Nucleus accumbens (tissue), 56 donors: Measurements from ENCODE around the gene THTPA.

Source experiments
- DNase-seq, 56 donors: peaks; one replicate each; lab custom pipeline; 2025; lab: John Stamatoyannopoulos, UW

Gene THTPA, protein sequence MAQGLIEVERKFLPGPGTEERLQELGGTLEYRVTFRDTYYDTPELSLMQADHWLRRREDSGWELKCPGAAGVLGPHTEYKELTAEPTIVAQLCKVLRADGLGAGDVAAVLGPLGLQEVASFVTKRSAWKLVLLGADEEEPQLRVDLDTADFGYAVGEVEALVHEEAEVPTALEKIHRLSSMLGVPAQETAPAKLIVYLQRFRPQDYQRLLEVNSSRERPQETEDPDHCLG

DNA sequence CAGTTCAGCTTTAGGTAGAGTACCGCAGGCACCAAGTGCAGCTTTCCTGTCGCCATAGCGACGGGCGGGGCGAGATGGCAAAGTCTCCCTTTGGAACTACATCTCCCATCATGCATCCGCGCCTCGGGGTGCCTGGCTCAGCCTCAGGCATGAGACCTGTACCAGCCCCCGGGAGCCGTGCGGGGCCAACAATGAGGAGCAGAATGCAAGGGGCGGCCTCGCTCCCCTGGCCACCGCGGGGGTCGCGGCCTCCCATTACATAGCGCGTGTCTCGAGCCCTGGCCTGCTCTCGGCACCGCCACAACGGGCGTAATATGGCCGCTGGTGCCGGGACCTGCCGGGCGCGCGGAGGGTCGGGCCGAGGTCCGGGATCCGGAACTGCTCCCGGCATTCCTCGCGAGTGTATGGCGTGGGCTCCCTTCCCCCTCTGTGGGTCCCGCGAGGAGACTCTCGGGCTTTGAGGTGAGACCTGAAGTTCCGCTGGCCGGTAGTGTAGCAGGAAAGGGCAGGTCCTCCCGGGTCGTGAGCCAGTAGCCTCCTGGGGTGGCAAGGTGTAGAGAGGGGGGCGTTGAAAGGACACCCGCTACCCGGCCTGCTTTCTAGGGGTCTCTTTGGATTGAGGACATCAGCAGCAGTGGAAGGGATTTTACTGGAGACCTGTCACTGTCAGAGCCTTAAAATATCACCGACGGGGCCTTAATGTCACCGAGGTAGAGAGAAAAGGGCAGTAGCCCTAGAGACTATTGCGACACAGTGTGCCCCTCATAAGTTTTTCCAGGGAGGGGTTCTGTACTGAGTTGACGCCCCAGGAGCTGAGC lies at the start of gene THTPA:
THTPA (plus strand) TSS at position 390 of the 818 bp plus-strand sequence. CDS start 487 bp downstream, outside the sequence.
- peak; percentile 64 to 98 (median 92) for DNase-seq

DNA sequence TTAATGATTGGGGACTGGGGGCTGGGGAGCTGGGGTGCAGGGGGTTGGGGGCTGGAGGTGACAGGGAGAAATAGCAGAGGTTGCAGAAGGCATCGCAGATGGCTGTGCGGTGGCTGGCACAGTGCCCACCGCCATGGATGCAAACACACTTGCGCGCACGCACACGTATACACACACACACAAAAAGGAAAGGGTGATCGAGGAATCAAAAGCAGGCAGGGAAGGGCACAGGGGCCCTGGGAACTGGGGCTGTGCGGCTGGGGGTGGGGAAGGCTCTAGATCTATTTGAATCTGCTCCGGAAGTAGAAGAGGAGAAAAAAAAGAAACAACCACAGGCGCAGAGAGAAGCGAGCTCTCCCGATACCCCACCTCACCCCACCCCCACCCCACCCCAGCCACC lies 43.9 kb upstream of the THTPA start:
- peak in 29 of 56 donors; percentile 10 to 66 (median 43) for DNase-seq

DNA sequence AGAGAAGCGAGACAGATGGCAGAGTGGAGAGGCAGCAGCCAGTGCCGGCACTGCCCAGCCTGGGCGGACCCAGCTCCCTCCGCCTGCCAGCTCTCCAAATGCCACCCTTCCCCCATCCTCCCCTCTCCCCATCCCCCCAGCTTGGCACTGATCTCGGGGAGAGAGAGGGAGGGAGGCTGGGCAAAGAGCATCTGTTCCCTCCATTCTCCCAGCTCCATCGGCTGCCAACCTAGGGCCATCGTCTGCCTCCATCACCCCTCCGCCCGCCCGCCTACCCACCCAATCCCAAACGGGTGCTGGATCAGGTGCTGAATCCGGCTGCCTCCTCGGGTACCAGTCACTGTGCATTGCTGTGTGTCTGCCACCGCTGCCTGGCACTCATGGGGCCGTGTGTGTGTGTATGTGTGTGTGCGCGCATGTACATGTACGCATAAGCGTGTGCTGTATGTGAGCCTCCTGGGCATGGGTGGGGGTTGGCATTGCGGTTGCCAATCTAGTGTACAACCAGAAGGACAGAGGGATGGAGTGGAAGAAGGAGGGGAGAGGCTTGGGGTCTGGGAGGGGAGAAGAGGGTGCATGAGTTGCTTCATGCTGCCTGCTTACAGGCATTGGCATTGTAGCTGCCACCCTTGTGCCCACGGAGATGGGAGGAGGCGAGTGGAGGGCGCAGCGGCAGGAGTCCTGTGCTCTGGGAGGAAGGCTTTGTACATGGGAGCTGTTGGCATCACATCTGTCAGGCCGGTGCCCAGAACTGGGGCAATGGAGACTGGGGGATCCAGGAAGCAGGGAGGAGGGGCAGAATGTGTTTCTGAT lies 42.9 kb upstream of the THTPA start:
- DNase-seq = peak in 55 of 56 donors; percentile 58 to 95 (median 89)

DNA sequence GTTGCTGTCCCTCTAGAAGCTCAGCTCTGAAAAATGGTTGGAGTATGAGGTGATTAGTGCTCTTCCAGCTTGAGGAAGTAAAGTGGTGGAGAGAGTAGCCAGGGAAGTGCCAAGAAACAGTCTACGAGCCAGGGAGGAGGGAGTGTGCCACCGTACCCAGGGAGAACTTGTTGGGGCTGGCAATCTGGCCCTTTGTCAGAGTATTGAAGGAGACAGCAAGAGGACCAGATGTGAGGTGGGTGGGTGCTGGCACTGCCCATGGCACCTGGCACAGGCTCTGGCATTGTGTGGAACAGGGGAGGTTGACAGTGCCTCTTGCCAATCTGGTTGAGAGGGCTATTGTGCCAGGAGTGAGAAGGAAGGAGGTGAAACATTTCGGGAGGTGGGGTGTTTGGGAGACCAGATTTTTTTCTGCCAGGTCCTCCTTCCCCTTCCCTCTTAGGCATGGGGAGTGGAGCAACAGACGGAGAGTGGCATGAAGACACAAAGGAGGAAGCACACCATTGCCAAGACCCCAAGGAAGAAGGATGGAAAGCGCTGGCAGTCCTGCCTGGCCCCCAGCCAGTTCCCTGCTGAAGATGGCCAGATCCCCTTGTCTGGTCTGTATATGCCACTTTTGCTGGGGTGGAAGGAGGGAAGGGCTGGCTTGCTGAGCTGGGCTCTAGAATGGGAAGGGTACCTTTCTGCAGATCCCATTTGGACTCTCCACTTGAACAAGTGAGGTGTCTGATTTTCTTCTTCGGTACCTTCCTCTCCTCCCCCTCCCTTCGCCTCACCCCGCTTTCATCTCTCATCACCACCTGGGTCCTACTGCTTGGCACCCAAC lies 42.0 kb upstream of the THTPA start:
- DNase-seq = peak in 30 of 56 donors; percentile 36 to 81 (median 62)

DNA sequence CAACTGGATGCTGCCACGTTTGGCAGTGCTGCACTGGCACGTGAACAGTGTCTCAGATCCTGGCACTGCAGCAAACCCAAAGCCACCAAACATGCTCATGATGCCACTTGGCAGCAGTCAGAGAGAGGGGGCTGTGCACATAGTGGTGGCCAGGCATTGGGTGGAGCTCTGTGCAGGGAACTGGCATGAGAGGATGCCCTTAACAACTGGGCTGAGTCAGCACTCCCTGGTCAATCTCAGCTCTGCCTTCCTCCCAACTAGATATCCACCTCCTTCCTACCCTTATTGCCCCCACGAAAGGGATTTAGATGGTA lies 41.5 kb upstream of the THTPA start:
- DNase-seq = peak in 37 of 56 donors; percentile 25 to 79 (median 57)

DNA sequence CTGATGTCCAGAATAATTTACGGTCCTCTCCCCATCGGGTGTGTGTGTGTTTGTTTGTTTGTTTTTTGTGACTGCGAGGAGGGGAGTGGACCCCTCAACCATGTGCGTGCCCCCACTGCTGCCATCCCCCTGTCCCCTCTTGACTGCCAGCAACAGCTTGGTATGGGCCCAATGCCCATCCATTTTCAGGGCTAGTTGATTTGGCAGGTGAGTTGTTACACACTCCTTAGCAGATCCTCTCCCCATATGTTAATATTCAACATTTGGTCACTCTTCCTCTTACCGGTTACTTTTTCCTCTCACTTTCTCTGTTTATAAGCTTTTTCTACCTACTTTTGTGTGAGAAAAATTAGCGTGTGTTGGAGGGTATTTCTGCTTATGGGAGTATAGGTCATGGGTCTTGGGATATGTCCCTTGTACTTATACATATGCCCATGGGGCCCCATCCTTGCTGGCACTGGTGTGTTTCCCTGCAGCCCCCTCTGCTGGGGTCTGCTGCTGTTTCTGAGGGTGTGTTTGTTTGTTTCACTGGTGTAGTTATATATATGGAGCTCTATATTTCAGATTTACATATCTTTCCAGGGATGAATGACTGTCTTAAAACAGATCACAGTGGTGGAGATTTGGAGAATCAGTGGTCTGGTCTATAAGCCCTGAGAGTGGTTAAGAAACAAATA lies 38.3 kb upstream of the THTPA start:
- DNase-seq = no peak

DNA sequence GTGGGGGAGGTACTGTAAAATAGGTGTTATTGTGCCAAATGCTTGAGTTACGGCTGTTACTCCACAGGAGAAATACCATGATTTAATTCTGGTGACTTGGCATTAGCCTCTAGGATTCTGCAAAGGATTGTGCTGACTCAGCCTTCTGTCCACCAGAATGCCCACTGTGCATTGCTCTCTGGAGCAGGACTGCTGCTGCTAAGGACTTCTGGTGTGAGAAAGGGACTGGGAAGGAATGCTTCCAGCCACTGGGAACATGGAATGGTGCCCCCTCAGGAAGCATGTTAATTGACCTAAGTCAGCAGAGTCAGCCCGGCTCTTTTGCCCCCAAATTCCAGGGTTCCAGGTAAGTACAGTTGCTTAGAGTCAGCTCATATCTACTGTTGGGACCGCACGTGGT lies 37.4 kb upstream of the THTPA start:
- no peak for DNase-seq

DNA sequence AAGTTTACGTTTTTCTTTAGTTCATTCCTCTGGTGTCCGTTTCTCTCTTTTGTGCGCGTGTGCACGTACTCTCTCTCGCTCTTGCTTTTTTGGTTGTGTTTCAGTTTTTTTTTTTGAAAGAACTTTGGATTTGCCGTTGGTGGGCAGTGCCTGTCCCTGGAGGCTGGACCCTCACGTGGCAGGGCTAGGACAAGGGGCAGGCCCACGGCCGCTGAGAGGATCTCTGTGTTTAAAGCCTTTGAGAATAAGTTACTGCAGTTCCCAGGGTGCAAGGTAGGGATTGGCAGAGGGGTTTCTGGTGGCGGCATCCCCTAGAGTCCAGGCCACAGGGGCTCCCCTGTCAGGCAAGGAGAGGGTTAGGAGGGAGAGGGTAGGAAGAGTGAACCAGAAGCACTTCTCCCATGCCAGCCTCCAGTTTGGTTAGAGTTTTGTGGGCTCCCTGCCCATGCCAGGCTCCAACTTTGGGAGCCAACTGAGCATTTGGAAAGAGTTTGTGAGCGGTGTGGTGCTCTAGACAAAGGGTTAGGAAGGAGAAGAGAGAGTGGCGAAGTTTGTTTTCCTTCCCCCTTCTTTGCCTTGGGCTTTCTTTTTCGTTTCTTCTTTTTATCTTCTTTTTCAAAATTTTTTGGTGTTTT lies 35.1 kb upstream of the THTPA start:
- DNase-seq = peak in 8 of 56 donors; percentile 22 to 63 (median 48)

DNA sequence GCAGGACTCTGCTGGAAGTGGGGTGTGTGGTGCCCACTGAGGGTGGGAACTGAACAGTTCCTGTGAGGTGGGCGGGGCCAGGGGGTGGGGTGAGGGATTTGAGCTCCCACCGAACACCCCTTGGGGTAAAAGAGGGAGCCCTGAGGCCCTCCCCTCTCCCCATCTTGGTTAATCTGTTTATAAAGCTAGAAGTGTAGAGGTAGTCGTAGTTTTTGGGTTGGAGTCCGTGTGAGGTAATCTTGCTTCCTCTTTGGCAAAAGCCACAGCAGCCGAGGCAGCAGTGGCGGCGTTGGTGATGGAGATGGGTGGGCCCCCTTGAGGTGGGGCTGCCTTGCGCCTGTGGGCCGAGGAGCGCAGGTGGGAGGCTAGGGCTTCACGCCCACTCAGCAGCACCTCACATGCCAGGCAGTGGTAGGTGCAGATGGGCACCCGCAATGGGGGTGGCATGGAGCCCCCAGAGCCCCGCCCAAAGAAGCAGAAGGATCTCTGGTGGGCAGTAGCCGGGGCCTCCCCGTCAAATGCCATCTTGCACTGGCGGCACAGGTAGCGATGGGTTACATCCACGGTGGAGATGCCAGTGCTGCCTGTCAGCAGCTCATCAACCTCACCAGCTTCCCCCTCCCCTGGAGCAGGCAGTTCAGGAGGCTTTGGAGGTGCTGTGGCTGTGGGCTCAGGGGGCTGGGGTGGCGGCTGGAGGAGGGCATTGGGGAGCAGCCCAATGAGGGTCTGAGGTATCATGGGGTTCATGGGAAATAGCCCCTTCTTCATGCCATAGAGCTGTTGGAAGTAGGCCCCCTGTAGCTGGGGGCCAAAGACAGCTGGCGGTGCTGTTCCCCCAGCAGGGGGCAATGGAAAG lies 34.1 kb upstream of the THTPA start:
- peak in 1 of 56 donors; percentile 39 for DNase-seq

DNA sequence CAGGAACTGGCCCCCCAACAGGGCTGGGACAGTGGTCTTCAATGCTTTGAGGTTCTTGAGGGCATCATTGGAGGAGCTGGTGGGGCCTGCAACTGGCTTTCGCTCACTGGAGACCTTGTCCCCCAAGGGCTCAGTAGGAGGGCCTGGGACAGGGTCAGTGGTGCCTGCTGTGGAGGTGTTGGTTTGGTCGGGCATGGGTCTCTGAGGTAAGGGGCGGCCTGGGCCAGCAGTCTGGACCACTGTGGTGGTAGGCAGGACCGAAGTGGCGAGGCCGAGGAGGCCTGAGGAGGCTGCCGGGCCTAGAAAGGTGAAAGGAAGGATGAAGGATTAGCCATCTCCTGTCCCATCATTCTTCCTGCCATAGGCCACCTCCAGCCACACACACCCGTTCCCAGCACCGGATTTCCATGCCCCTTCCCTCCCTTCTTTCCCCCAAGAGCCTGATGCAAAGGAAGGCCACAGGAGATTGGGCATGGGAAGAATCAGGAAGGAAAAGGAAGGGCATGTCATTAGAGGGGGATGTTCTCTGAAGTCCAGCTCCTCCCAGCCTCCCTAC lies 33.4 kb upstream of the THTPA start:
- DNase-seq = no peak

DNA sequence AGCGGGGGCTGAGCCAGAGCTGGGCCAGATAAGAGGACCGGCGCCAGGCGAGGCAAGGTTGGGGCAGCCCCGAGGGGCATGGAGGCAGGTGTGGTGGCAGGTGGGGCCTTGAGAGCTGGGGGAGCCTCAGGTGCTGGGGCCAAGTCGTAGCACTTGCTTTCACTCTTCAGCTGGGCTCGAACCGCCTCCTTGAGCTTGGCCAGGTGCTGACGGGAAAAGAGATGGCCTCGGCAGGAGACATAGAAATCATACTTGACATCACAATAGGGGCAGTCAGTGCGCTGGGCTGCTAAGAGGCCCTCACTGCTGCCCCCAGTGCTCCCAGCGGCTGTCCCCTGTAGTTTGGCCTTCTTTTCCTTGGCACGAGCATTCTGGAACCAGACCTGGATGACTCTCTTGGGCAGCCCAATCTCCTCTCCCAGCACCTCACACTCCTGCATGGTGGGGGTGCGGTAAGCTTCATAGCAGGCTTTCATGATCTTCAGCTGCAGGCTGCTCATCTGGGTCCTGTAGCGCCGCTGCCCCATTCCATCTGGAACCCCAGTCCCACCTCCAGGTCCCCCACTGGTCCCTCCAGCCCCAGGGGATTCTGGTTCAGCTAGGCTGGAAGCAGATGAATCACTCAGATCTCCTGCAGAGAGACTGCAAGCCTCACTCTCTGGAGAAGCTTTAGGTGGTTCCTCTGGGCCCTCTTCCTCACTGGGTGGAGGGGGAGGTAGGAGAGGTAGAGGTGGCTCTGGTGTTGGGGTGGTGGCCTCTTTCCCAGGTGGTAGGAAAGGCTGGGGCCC lies 32.6 kb upstream of the THTPA start:
- no peak for DNase-seq

DNA sequence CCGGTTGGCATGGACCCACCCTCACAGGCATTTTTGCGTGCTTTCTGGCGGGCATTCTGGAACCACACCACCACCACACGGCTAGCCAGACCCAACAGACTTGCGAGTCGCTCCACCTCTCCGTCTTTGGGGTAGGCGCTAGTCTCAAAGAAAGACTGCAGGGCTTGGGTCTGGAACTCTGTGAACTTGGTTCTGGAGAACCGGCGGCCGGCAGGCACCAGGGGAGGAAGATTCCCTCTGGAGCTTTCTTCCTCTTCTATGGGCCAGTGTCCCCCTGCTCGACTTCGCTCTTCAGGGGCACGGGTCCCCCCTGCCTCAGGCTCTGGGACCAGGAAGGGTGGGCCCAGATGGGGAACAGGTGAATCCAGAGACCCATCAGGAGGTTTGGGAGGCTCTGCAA lies 31.1 kb upstream of the THTPA start:
- no peak for DNase-seq

DNA sequence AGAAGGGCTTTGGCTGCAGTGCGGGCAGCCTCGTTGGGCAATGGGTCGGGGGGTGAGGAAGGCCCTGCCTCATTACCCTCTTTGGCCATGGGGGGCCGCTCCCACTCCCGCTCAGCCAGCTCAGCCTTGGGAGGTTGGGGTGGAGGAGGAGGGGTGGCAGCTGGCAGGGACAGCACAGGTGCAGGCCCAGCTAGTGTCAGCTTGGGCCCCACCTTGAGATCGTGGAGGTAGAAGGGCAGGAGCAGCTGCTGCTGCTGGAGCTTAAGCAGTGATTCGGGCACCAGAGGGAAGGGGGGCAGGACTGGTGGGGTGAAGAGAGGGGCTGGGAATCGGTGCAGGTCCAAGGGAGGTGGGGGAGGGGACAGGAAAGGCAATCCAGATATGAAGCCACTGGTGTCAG lies 30.5 kb upstream of the THTPA start:
- no peak for DNase-seq

DNA sequence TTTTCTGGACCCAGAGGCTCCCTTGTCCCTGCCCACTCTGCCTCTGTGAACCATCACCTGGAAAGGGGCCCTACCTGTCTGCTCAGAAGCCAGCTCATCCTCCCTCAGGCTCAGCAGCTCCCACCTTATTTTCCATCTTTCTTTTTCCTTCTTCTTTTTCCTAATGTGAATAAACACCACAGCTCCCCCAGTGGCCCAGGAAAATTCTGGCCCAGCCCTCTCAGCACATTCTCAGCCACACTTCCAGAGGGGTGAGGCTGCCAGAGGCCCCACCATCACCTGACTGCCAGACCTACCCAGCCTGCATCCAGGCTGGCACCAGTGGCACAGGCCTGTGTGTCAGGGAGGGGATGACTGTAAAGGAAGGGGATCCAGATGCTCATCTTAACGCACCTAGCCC lies 27.5 kb upstream of the THTPA start:
- DNase-seq = peak in 6 of 56 donors; percentile 15 to 30 (median 20)

DNA sequence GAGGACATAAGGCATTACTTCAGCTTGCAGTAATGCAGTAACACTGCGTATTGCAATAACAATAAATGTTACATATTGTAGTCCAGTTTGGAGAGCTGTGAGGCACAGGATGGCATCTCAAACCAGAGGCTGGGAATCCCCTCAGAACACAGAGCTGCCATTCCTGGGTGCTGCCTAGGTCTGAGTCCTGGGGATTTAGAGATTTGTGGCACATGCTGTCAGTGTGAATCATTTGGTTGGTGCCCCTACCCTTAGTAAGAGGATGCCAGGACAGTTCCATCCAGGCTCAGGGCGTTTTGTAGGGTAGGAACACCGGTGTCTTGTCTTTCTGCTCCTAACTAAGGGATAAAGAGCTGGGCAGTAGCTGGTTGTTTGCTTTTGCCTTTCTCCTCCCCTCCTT lies 27.1 kb upstream of the THTPA start:
- no peak for DNase-seq

DNA sequence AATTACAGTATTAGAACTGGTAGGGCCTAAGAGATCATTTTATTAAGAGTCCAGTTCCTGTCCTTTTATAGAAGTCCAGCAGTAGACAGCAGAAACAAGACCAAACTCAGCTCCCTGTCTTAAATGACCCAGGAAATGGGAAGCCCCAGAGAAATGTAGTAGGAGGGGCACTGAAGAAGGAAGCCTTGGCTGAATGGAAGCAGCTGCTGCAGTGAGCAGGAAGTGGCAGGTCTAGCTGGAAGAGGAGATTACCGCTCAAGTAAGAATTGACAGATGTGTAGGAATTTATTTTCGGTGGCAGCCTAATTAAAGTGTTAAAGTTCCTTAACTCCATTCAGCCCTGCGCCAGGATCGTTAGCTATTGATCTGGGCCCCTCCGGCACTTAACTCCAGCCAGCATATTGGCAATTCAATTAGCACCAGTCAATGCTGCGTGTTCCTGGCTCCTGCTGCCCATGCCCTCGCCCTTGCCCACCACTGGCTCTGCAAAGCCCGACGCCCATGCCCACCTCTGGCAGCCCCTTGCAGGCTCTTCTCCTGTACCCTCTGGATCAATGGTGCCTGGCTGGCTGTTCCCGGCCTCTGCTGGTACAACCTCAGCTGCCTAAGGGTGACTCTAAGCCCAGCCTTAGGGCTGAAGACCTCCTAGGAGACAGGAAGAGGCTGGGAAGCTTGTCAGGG lies 25.6 kb upstream of the THTPA start:
- DNase-seq = no peak

DNA sequence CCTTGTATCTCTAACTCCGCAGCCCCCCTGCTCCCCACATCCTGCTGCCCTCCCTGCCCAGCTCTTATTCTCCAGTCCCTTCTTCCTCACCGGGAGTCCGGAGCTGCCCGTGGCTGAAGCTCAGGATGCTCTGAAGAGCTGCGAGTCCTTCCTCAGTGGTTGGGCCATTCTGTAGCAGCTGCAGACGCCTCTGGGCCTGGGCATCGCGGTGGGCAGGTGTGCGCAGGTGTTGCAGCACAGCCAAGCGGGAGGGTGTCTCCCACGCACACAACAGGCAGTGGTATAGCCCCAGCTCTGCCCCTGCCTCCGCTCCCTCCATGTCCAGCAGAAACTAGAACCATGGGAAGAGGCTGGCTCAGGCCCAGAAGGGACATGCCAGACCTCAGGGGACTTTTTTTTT lies 24.7 kb upstream of the THTPA start:
- DNase-seq = no peak
